H9 (cell line): Measurements from ENCODE around the gene KIF26B. TPM values are rescaled to one million over a fixed set of nuclear protein-coding genes. Genes with fewer than 3 reads are reported as not detected.

Experiments
- DNase-seq: peaks from one replicate; pipeline ENCODE4 v3.0.0-alpha.2; 2017
- H2AFZ ChIP-seq: one replicate; pipeline ENCODE4 v1.6.1; 2013; ENCODE audit warnings: mild to moderate bottlenecking, low read length, control low read depth, moderate library complexity
- H2AK5ac ChIP-seq: 2 replicates; pipeline ENCODE4 v1.6.1; 2013; ENCODE audit warnings: low read length, control low read depth, mixed read lengths; ENCODE audit not compliant: insufficient read length
- H2BK120ac ChIP-seq: one replicate; pipeline ENCODE4 v1.6.1; 2013; ENCODE audit warnings: low read depth, mild to moderate bottlenecking, low read length, control low read depth, inconsistent platforms; ENCODE audit not compliant: poor library complexity, severe bottlenecking
- H2BK12ac ChIP-seq: 2 replicates; pipeline ENCODE4 v1.6.1; 2013; ENCODE audit warnings: low read length, control low read depth, mixed read lengths, low read depth; ENCODE audit not compliant: insufficient read length
- H2BK15ac ChIP-seq: 2 replicates; pipeline ENCODE4 v1.6.1; 2013; ENCODE audit warnings: low read depth, low read length, control low read depth
- H2BK20ac ChIP-seq: one replicate; pipeline ENCODE4 v1.6.1; 2013; ENCODE audit warnings: low read depth, mild to moderate bottlenecking, low read length, control low read depth, inconsistent platforms; ENCODE audit not compliant: poor library complexity, severe bottlenecking
- H2BK5ac ChIP-seq: 2 replicates; pipeline ENCODE4 v1.6.1; 2013; ENCODE audit warnings: low read length, control low read depth, mixed read lengths; ENCODE audit not compliant: insufficient read length
- H3K14ac ChIP-seq: 2 replicates; pipeline ENCODE4 v1.6.1; 2013; ENCODE audit warnings: low read length, control low read depth; ENCODE audit not compliant: insufficient read depth
- H3K18ac ChIP-seq: 2 replicates; pipeline ENCODE4 v1.6.1; 2013; ENCODE audit warnings: low read depth, mild to moderate bottlenecking, mixed read lengths, low read length, control low read depth; ENCODE audit not compliant: insufficient read length
- H3K23ac ChIP-seq: 2 replicates; pipeline ENCODE4 v1.6.1; 2013; ENCODE audit warnings: low read length, control low read depth, mixed read lengths, low read depth; ENCODE audit not compliant: insufficient read length
- H3K23me2 ChIP-seq: 2 replicates; pipeline ENCODE4 v1.6.1; 2013; ENCODE audit warnings: low read depth, mild to moderate bottlenecking, mixed read lengths, low read length, control low read depth; ENCODE audit not compliant: insufficient read length, poor library complexity, severe bottlenecking
- H3K27ac ChIP-seq: 2 replicates; pipeline ENCODE4 v1.5.1; 2013; ENCODE audit warnings: low read length, control low read depth, mixed read lengths, low read depth; ENCODE audit not compliant: insufficient read length
- H3K27me3 ChIP-seq: 2 replicates; pipeline ENCODE4 v1.6.1; 2013; ENCODE audit warnings: low read length, control low read depth, inconsistent platforms; ENCODE audit not compliant: insufficient read depth
- H3K4ac ChIP-seq: 2 replicates; pipeline ENCODE4 v1.6.1; 2013; ENCODE audit warnings: low read depth, mild to moderate bottlenecking, control low read depth, inconsistent platforms, low read length, moderate library complexity
- H3K4me1 ChIP-seq: 2 replicates; pipeline ENCODE4 v1.6.1; 2013; ENCODE audit warnings: low read length, control low read depth, inconsistent platforms; ENCODE audit not compliant: insufficient read depth
- H3K4me2 ChIP-seq: 2 replicates; pipeline ENCODE4 v1.6.1; 2013; ENCODE audit warnings: low read length, control low read depth, mixed read lengths; ENCODE audit not compliant: insufficient read length, insufficient read depth
- H3K56ac ChIP-seq: 2 replicates; pipeline ENCODE4 v1.6.1; 2013; ENCODE audit warnings: low read depth, mild to moderate bottlenecking, mixed read lengths, low read length, control low read depth; ENCODE audit not compliant: insufficient read length
- H3K79me1 ChIP-seq: 2 replicates; pipeline ENCODE4 v1.6.1; 2013; ENCODE audit warnings: low read depth, mild to moderate bottlenecking, moderate library complexity, low read length, control low read depth, inconsistent platforms; ENCODE audit not compliant: insufficient read depth, poor library complexity, severe bottlenecking
- H3K79me2 ChIP-seq: 2 replicates; pipeline ENCODE4 v1.6.1; 2013; ENCODE audit warnings: low read length, control low read depth, inconsistent platforms; ENCODE audit not compliant: insufficient read depth
- H3K9ac ChIP-seq: 2 replicates; pipeline ENCODE4 v1.6.1; 2013; ENCODE audit warnings: low read length, control low read depth, mixed read lengths; ENCODE audit not compliant: insufficient read length; ENCODE audit errors: extremely low read depth
- H3K9me3 ChIP-seq: one replicate; pipeline ENCODE4 v1.6.1; 2013; ENCODE audit warnings: low read depth, low read length, inconsistent platforms; ENCODE audit not compliant: control insufficient read depth
- H3T11ph ChIP-seq: one replicate; pipeline ENCODE4 v1.6.1; 2013; ENCODE audit warnings: mild to moderate bottlenecking, low read length, control low read depth, inconsistent platforms
- H4K20me1 ChIP-seq: one replicate; pipeline ENCODE4 v1.6.1; 2013; ENCODE audit not compliant: control insufficient read depth, insufficient read length, insufficient read depth
- H4K5ac ChIP-seq: 2 replicates; pipeline ENCODE4 v1.6.1; 2013; ENCODE audit warnings: low read depth, mild to moderate bottlenecking, mixed read lengths, low read length, control low read depth; ENCODE audit not compliant: insufficient read length
- H4K8ac ChIP-seq: replicated peaks from 2 replicates; pipeline ENCODE4 v1.6.1; 2013; ENCODE audit warnings: low read length, control low read depth, mixed read lengths, low read depth; ENCODE audit not compliant: insufficient read length
- H4K91ac ChIP-seq: 2 replicates; pipeline ENCODE4 v1.6.1; 2013; ENCODE audit warnings: low read depth, mild to moderate bottlenecking, moderate library complexity, mixed read lengths, low read length, control low read depth; ENCODE audit not compliant: insufficient read length
- H3K27ac Mint-ChIP-seq, 3 experiments: 2 replicates in 2 of 3; 3 replicates in 1 of 3; pipeline ENCODE4 v1.8.0; 2020 to 2021; ENCODE audit warnings: mixed read lengths in 3 of 3, mild to moderate bottlenecking in 1 of 3, moderate library complexity in 1 of 3
- H3K27me3 Mint-ChIP-seq: 2 replicates; pipeline ENCODE4 v1.8.0; 2021; ENCODE audit warnings: low read depth, mild to moderate bottlenecking, moderate library complexity, mixed read lengths
- H3K36me3 Mint-ChIP-seq, 3 experiments: 2 replicates in 2 of 3; 3 replicates in 1 of 3; pipeline ENCODE4 v1.8.0; 2020 to 2021; ENCODE audit warnings: low read depth in 3 of 3, mixed read lengths in 3 of 3; ENCODE audit not compliant: insufficient read depth in 1 of 3
- H3K4me1 Mint-ChIP-seq, 2 experiments: 2 replicates each; pipeline ENCODE4 v1.8.0; 2020; ENCODE audit warnings: mixed read lengths in 2 of 2
- H3K4me3 Mint-ChIP-seq, 2 experiments: 2 replicates in 1 of 2; 3 replicates in 1 of 2; pipeline ENCODE4 v1.8.0; 2020 to 2021; ENCODE audit warnings: mild to moderate bottlenecking in 2 of 2, mixed read lengths in 2 of 2, moderate library complexity in 1 of 2
- H3K9me3 Mint-ChIP-seq, 2 experiments: 2 replicates in 1 of 2; 3 replicates in 1 of 2; pipeline ENCODE4 v1.8.0; 2020; ENCODE audit warnings: mild to moderate bottlenecking in 2 of 2, mixed read lengths in 2 of 2, moderate library complexity in 1 of 2
- WGBS: extraction: QIAGEN DNeasy Blood & Tissue Kit; methylation state at CpG from one replicate; pipeline ENCODE4 v1.1.7; 2013; ENCODE audit warnings: missing lambda C conversion rate, low lambda C conversion rate, mixed read lengths; ENCODE audit not compliant: insufficient read length; ENCODE audit errors: extremely low coverage; 5-methylcytosine and 5-hydroxymethylcytosine counted together
- total RNA-seq: library from RNA; stranded (reverse); gene quantifications from 2 replicates; pipeline ENCODE4 v1.2.1, GENCODE V29; 2021
- TF ChIP-seq, protein P1 (sequence below): fragments of 200-600 bp; sonication (generic); conservative IDR thresholded peaks from 3 replicates; pipeline ENCODE4 v1.8.0; 2021; ENCODE audit warnings: antibody characterized with exemption, mild to moderate bottlenecking

KIF26B gene
- total RNA-seq, 1 experiment from 2014 or later: 0.13 TPM

DNA sequence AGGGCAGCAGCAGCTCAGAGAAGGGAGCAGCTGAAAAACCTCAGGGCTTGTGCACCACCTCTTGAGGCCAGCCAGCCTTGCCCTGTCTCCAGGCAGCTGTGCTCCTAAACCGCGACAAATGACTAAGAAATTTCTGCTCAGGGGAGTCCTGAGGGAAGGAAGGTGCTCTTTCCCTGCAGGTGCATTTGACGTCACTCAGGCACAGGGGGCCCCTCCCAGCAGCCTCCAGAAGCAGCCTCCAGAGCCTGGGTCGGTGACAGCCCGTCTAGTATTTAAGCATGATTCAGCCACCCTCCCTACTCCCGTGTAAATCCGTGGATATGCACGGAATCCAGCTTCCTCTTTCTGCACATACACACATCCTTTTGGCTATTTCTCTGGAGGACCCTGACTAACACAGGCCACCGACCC, 560.5 kb downstream of the KIF26B start:
- Histone ChIP-seq H3K9me3 (no peaks in the 10 kb centered on the region), H3K27me3 (no peaks in the 10 kb centered on the region), H2AFZ (no peak overlapping the region), H4K8ac (no peak overlapping the region), H3K23ac (no peak overlapping the region), H2BK120ac (no peak overlapping the region), H3K18ac (no peak overlapping the region), H3T11ph (no peak overlapping the region), H3K27ac (no peak overlapping the region), H3K56ac (no peak overlapping the region), H2BK20ac (no peak overlapping the region), H2BK15ac (no peak overlapping the region), H4K91ac (no peak overlapping the region), H4K20me1 (no peaks in the 10 kb centered on the region), H3K79me2 (no peaks in the 10 kb centered on the region), H3K4ac (no peak overlapping the region), H3K4me2 (no peak overlapping the region), H3K14ac (peak overlapping the region; percentile 46; the same call in 1 of the 2 replicates), H4K5ac (no peak overlapping the region), H2AK5ac (no peak overlapping the region), H3K4me1 (no peaks in the 10 kb centered on the region), H3K79me1 (no peaks in the 10 kb centered on the region), H2BK5ac (no peak overlapping the region), H2BK12ac (no peak overlapping the region), H3K23me2 (no peaks in the 10 kb centered on the region), H3K9ac (no peak overlapping the region)
- no peaks in the 10 kb centered on the region for H3K9me3 Mint-ChIP-seq
- H3K4me1 Mint-ChIP-seq: peaks cover 10 to 17% of the 10 kb centered on the region in 2 experiments
- no CpG with 5 or more reads among the region's 9 CpGs for WGBS
- H3K4me3 Mint-ChIP-seq: no peak overlapping the region
- TF ChIP-seq, protein P1, sequence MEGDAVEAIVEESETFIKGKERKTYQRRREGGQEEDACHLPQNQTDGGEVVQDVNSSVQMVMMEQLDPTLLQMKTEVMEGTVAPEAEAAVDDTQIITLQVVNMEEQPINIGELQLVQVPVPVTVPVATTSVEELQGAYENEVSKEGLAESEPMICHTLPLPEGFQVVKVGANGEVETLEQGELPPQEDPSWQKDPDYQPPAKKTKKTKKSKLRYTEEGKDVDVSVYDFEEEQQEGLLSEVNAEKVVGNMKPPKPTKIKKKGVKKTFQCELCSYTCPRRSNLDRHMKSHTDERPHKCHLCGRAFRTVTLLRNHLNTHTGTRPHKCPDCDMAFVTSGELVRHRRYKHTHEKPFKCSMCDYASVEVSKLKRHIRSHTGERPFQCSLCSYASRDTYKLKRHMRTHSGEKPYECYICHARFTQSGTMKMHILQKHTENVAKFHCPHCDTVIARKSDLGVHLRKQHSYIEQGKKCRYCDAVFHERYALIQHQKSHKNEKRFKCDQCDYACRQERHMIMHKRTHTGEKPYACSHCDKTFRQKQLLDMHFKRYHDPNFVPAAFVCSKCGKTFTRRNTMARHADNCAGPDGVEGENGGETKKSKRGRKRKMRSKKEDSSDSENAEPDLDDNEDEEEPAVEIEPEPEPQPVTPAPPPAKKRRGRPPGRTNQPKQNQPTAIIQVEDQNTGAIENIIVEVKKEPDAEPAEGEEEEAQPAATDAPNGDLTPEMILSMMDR: no peak
- H3K27ac Mint-ChIP-seq: no peak overlapping the region
- no peaks in the 10 kb centered on the region; a peak in 1 of 7 replicates for H3K36me3 Mint-ChIP-seq
- peaks cover 2% of the 10 kb centered on the region for H3K27me3 Mint-ChIP-seq
- no peak for DNase-seq
